HG03135 (cell line): Measurements from ENCODE around the gene TSGA10.
"Not testable (repeated sequence)": the region's sequence is repeated elsewhere in the genome, so short reads cannot be mapped to it uniquely, and the experiment has no call there.

ENCODE experiments used
- ATAC-seq: cut with Tn5 transposase; IDR thresholded peaks from one replicate; pipeline ENCODE4 v1.9.1; 2021; ENCODE audit warnings: mild to moderate bottlenecking, moderate library complexity; ENCODE audit not compliant: unreplicated experiment

The TSGA10 gene

GRCh38 chr2:99153921-99154604 is 679 bp downstream of the TSGA10 start:
- no peak for ATAC-seq

DNA sequence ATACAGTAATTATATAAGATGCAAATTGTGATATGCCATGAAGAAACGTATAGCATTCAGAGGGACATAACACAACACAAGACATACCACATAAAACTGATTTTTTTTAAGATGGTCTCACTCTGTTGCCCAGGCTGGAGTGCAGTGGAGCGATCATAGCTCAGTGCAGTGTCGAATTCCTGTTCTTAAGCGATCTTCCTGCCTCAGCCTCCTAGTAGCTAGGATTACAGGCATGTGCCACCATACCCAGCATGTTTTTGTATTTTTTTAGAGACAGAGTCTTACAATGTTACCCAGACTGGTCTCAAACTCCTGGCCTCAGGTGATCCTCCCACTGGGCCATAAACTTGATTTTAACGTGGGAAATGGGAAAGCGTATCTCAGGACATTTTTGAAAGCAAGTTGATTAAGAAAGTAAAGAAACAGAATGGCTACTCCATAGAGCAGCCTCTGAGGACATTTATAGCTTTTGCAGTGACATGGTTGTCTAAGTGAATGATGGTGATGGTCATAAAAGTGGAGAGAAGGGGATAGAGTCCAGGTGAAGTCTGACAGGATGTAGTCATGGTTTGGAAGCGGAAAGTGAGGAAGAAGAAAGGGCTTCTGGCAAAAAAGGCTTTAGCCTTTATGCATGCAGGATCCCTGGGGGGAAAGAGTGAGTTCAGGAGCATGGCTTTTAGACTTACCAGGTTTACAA is 2.4 kb downstream of the TSGA10 start:
- no peak for ATAC-seq

DNA sequence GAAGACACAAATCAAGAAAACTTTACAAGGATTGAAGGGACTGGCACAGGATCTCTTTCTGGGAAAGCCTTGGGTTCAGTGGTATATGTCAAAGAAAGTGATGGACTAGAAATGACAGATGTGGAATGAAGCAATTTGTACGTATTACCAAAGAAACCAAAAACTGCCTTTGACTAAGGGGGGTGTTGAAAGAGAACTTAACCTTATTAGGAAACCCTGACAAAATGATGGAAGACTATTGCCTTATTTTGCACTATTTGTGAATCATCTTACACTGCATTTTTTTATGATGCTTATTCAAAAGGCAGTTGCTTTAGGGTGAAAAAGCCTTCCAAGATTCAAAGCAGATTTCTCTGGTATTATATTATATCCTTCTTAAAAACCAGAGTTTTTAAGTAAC is 4.0 kb downstream of the TSGA10 start:
- ATAC-seq: no peak

DNA sequence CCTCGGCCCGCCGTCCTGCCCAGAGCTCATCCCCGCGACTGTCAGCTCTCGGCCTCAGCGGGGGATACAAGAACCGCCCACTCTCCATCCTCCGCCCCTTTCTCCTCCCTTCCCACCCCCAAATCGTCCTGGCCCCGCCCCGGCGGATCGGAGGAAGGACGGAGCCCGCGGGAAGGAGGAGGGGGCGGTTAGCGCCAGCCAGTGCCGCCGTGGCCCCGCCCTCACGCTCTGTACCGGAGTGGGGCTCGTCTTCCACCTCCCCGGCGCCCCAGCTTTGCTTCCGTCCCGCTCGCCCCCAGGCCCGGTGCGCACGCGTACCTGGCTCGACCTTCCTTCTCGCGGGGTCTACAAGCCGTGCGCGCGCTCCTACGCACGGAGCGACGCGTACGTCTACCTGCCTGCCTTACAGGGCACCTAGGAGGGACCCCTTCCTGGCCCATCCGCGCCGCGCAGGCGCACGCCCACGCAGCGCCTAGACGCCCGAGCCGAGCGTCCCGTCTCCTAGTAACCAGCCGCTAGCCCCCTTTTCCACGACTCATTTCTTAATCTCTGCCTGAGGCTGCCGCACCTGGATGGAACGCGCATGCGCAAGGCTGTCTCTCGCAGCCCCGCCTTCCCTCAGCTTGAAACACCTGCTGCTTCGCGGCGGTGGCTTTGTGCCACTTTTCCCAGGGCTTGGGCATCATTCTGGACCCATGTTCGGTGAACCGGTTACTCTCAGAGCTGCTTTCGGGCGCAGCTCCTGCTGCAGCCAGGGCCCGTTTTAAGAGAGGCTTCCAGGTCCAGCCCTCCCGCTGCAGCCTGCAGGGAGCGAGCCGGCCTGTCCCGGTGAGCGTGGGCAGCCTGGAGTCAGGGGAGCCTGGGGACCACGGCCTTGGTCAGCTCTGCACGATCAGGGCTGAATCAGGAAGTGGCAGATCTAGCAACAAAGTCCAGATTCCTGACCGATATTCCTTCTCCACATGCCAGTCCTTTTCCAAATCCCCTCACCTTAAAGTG is 13.3 kb downstream of the TSGA10 start, which contains the start of gene C2orf15:
Gene C2orf15 (plus strand): TSS at position 598 of the 999 bp plus-strand sequence. CDS start 8,852 bp downstream, outside the sequence.
- ATAC-seq: peak; percentile 88

DNA sequence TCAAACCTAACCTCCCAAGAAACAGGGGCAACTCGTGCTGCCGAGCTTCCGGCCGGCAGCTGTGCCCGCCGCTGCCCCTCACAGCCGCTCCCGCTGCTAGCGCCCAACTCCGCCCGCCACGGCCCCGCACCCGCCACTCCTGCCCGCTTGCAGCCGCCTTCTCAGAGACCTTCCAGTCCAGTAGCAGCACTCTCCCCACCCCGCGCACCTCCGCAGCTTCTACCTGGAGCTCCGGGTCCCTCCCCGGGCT is 14.0 kb downstream of the TSGA10 start:
- ATAC-seq: peak; percentile 35

DNA sequence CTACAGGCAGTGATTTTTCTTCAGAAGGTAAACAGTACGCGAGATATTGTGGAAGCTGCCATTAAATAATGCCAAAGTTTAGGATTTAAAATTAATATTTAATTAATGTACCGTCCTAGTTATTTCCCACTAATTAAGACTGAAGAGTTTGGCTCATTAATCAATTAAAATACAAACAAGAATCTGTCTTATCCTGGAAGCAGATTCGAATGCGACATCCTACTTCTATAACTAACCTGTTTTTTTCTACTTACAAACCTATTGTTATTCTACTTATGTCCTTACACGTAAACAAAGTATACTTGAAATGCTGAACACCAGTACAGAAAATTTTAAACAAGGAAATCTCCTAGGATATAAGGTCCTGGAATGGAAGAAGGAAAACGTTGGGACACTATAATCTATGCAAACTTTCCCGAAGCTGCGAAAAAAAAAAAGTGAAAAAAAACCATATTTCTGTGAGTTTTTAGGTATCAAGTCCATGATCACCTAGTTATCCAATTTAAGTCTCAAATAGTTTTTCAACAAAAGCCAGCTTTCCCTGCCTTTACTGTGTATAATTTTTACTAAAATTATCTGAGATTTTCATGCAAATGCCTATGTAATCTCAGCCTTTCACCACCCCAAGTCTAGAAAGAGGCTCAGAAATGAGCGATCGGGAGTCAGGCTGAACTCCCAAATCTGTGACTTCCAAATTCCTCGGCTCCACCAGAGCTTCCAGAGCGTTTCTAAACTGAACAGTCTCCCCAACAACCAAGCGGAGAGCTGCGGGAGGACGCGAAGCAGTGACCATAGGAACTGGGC is 14.5 kb downstream of the TSGA10 start:
- no peak for ATAC-seq

GRCh38 chr2:99139003-99139402 is 15.7 kb downstream of the TSGA10 start:
- no peak for ATAC-seq

- ATAC-seq: not testable (repeated sequence)
Observed at GRCh38 chr2:99135044-99135556, 19.6 kb downstream of the TSGA10 start.

DNA sequence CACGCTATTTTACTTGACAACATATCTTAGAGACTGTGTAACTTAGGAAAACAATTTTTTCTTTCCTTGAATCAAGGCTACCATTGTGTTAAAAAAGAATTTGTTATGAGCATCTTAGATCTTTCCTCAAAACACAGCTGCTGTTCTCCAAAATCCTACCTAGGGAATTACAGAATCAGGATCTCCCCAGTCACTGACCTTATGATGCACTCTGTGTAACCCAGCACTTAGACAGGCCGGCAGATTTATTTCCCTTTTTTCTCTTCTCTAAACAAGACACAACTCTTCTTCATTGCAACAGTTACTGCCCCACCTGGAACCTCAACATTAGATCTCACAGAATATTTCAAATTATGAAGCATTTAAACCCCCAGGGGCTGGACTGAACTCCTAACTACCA is 26.8 kb downstream of the TSGA10 start:
- ATAC-seq: no peak

- ATAC-seq: no peak
Observed at GRCh38 chr2:99112617-99113016, 42.1 kb downstream of the TSGA10 start.

- no peak for ATAC-seq
Observed at GRCh38 chr2:99111945-99112344, 42.8 kb downstream of the TSGA10 start.

DNA sequence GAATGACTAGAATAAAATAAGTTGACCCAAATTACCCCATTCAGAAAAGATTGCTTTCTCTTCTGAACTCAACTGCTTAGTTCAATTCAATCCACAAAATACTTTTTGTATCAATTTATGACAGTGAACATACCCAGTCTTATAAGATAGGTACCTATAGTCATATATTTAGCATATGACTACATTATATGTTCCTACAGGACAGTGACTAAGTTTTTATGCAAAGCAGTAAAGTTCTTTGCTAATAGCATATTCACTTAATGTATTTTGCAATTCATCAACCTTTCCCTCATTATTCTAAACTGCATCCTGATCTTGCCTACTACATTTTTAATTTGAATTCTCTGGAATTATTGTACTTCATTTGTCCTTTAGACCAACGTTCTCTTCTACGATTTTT is 43.5 kb downstream of the TSGA10 start:
- ATAC-seq: no peak

- ATAC-seq: no peak
Observed at GRCh38 chr2:99106913-99107312, 47.8 kb downstream of the TSGA10 start.

DNA sequence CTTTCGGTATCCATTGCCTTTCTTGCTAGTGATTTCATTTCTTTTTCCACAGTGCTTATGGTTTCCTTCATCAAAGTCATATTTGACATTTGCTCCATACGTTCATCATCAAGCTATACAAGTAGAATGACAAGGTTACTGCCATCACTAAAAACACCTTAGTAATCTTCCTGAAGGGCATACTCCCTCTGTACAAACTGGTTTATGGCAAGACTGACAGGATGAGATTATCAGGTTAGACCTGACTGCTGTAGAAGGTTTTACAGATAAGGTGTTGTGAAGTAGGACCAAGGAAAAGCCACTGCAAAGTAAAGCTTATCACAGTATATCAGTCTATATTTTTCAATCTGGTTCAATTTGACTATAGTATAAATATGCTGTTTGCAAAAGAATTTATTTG is 50.7 kb downstream of the TSGA10 start:
- no peak for ATAC-seq

GRCh38 chr2:99101697-99102096 is 53.0 kb downstream of the TSGA10 start:
- no peak for ATAC-seq

GRCh38 chr2:99096728-99097127 is 58.0 kb downstream of the TSGA10 start:
- no peak for ATAC-seq

- peak; percentile 57 for ATAC-seq
Observed at GRCh38 chr2:99088017-99088416, 66.7 kb downstream of the TSGA10 start.

GRCh38 chr2:99086385-99086784 is 68.4 kb downstream of the TSGA10 start:
- ATAC-seq: no peak

DNA sequence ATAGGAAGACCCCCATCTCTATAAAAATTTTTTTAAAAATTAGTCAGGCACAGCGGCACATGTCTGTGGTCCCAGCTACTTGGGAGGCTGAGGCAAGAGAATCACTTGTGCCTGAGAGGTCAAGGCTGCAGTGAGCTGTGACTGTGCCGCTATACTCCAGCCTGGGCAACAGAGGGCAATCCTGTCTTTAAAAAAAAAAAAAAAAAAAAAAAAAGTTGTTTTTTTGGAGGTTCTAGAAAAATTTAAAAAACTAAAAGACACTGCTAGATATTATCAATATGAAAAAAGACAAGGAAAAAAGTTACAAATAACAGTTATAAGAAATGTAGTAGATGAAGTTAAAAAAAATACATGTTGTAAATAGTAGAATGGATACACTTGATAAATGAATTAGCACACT is 69.3 kb downstream of the TSGA10 start:
- no peak for ATAC-seq

- ATAC-seq: no peak
Observed at GRCh38 chr2:99084256-99084655, 70.5 kb downstream of the TSGA10 start.

DNA sequence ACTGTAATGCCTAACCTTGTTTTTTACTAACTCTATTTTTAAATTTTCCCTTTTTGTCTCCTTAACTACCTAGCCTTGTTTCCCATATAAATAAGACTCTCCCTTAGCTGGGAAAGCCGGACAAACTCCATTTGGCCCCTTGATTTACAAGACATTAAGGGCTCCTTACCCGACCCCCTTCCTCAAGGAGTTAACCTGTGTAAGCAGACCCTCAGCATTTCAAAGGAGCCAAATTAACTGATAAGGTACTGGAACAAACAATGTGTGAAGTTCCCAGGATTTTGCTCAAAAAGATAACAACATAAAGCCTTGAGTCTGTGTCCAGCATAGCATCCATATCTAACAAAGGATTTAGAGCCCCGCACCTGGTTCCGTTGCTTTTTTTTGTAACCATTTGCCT is 72.9 kb downstream of the TSGA10 start:
- no peak for ATAC-seq
